Measurements from ENCODE around the gene WDR47.
"Not testable (repeated sequence)": the region's sequence is repeated elsewhere in the genome, so short reads cannot be mapped to it uniquely, and the experiment has no call there.

WDR47 gene

GRCh38 chr1:109017134-109017533 lies 24.8 kb downstream of the WDR47 start:
- peaks cover 3% of the 10 kb centered on the region for H3K9me3 ChIP-seq (ENCODE audit: severe bottlenecking)
- H3K36me3 ChIP-seq: peaks cover 25% of the 10 kb centered on the region
- TF ChIP-seq CTCF (IDR thresholded peaks at IDR 0.05; ENCODE audit: low read depth, low read length): no peak
- no peaks in the 10 kb centered on the region for H3K27me3 ChIP-seq (ENCODE audit: insufficient read depth, low read depth, severe bottlenecking)
- no peak overlapping the region for H3K27ac ChIP-seq
- DNase-seq: no peak
- H3K4me3 ChIP-seq (ENCODE audit: low read depth, low read length): no peak overlapping the region

GRCh38 chr1:109011335-109011734 lies 30.6 kb downstream of the WDR47 start:
- peaks cover 23% of the 10 kb centered on the region for H3K36me3 ChIP-seq
- no peak for TF ChIP-seq CTCF (IDR thresholded peaks at IDR 0.05; ENCODE audit: low read depth, low read length)
- no peak overlapping the region for H3K4me3 ChIP-seq (ENCODE audit: low read depth, low read length)
- no peak for DNase-seq
- no peaks in the 10 kb centered on the region for H3K9me3 ChIP-seq (ENCODE audit: severe bottlenecking)
- no peaks in the 10 kb centered on the region for H3K27me3 ChIP-seq (ENCODE audit: insufficient read depth, low read depth, severe bottlenecking)
- no peak overlapping the region for H3K27ac ChIP-seq

GRCh38 chr1:108996622-108997021 lies 45.3 kb downstream of the WDR47 start:
- not testable (repeated sequence) for H3K9me3 ChIP-seq (ENCODE audit: severe bottlenecking); H3K27ac ChIP-seq; H3K4me3 ChIP-seq (ENCODE audit: low read depth, low read length); DNase-seq; H3K27me3 ChIP-seq (ENCODE audit: insufficient read depth, low read depth, severe bottlenecking)
- peaks cover 41% of the 10 kb centered on the region for H3K36me3 ChIP-seq

GRCh38 chr1:108983114-108983513 lies 58.8 kb downstream of the WDR47 start:
- no peak overlapping the region for H3K27ac ChIP-seq
- H3K36me3 ChIP-seq: peaks cover 31% of the 10 kb centered on the region
- no peak for TF ChIP-seq CTCF (IDR thresholded peaks at IDR 0.05; ENCODE audit: low read depth, low read length)
- H3K27me3 ChIP-seq (ENCODE audit: insufficient read depth, low read depth, severe bottlenecking): no peaks in the 10 kb centered on the region
- H3K9me3 ChIP-seq (ENCODE audit: severe bottlenecking): no peaks in the 10 kb centered on the region
- DNase-seq: no peak
- no peak overlapping the region for H3K4me3 ChIP-seq (ENCODE audit: low read depth, low read length)

DNA sequence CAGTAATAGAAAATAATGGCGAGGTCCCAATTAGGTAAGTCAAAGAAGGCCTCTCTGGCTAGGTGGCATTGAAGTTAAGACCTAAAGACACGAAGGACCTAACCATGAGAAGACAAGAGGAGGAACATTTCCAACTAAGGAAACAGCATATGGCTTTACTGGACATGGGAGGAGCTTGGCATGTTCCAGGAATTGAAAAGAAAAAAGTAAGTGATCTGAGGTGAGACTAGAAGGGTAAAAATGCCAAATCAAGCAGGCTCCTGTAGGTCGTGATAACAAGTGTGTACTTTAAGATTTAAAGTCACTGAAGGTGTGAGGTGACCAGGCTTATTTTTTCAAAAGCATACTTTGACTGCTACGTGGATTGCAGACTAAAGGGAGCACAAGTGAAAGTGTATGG lies 65.2 kb downstream of the WDR47 start:
- Histone ChIP-seq H3K27ac (no peak overlapping the region), H3K9me3 (ENCODE audit: severe bottlenecking) (no peaks in the 10 kb centered on the region), H3K36me3 (peaks cover 22% of the 10 kb centered on the region), H3K4me3 (ENCODE audit: low read depth, low read length) (no peak overlapping the region), H3K27me3 (ENCODE audit: insufficient read depth, low read depth, severe bottlenecking) (no peaks in the 10 kb centered on the region)
- no peak for TF ChIP-seq CTCF (IDR thresholded peaks at IDR 0.05; ENCODE audit: low read depth, low read length)
- no peak for DNase-seq

DNA sequence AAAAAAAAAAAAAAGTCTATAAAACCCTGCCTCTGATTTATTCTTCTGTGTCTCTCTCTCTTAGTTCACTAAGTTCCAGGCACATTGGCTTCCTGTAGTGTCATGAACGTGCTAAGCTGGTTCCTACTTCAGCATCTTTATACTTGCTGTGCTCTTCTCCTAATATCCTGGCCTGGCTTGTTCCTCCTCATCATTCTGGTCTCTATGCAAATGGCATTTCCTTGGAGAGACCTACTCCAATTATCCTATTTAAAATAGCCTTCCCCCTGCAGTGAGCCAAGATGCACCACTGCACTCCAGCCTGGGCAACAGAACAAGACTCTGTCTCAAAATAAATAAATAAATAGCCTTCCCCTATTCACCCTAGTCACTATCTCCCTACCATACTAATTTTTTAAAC lies 69.0 kb downstream of the WDR47 start:
- Histone ChIP-seq H3K27ac (no peak overlapping the region), H3K4me3 (ENCODE audit: low read depth, low read length) (no peak overlapping the region), H3K36me3 (peaks cover 8% of the 10 kb centered on the region), H3K27me3 (ENCODE audit: insufficient read depth, low read depth, severe bottlenecking) (no peaks in the 10 kb centered on the region), H3K9me3 (ENCODE audit: severe bottlenecking) (no peaks in the 10 kb centered on the region)
- DNase-seq: no peak
- no peak for TF ChIP-seq CTCF (IDR thresholded peaks at IDR 0.05; ENCODE audit: low read depth, low read length)

Measured in WERI-Rb-1 (cell line).